HUES64 (cell line): Measurements from ENCODE around the gene CABS1.

Experiments
- H3K27ac ChIP-seq: 2 replicates; pipeline ENCODE4 v1.7.0; 2013; ENCODE audit warnings: low read depth, low read length, inconsistent platforms
- H3K27me3 ChIP-seq: 2 replicates; pipeline ENCODE4 v1.6.1; 2013; ENCODE audit warnings: mild to moderate bottlenecking, low read length; ENCODE audit not compliant: insufficient read depth
- H3K36me3 ChIP-seq: 2 replicates; pipeline ENCODE4 v1.6.1; 2013; ENCODE audit warnings: mild to moderate bottlenecking, low read length; ENCODE audit not compliant: insufficient read depth
- H3K4me1 ChIP-seq: 2 replicates; pipeline ENCODE4 v1.6.1; 2013; ENCODE audit warnings: mild to moderate bottlenecking, low read length, moderate library complexity; ENCODE audit not compliant: insufficient read depth
- H3K4me3 ChIP-seq: 2 replicates; pipeline ENCODE4 v1.5.1; 2013; ENCODE audit warnings: mild to moderate bottlenecking, low read length, moderate library complexity
- H3K9ac ChIP-seq: 2 replicates; pipeline ENCODE4 v1.6.1; 2013; ENCODE audit warnings: mild to moderate bottlenecking, low read depth, low read length
- H3K9me3 ChIP-seq: 2 replicates; pipeline ENCODE4 v1.6.1; 2013; ENCODE audit warnings: low read depth, low read length; ENCODE audit not compliant: insufficient read depth
- WGBS: fragments of 150-250, 120-280 bp; methylation state at CpG from one replicate; pipeline ENCODE4 v1.1.7; 2013; ENCODE audit warnings: missing lambda C conversion rate; 5-methylcytosine and 5-hydroxymethylcytosine counted together

The CABS1 gene

GRCh38 chr4:70326052-70326451 is 8.7 kb upstream of the CABS1 start:
- WGBS, result 98% methylated on average over 2 of the region's 2 CpGs
- Histone ChIP-seq H3K36me3 (no peaks in the 10 kb centered on the region), H3K27me3 (no peaks in the 10 kb centered on the region), H3K27ac (no peak overlapping the region), H3K4me3 (no peak overlapping the region), H3K9me3 (0 out of 2 replicates have a peak, but pooled peaks cover 4% of the 10 kb centered on the region), H3K9ac (no peak overlapping the region), H3K4me1 (no peaks in the 10 kb centered on the region)

GRCh38 chr4:70336043-70336442 is 1.3 kb downstream of the CABS1 start:
- H3K4me3 ChIP-seq, result no peak overlapping the region
- no peak overlapping the region for H3K9ac ChIP-seq
- H3K27ac ChIP-seq, result no peak overlapping the region
- H3K4me1 ChIP-seq, result no peaks in the 10 kb centered on the region
- H3K36me3 ChIP-seq, result no peaks in the 10 kb centered on the region
- 94% methylated on average over 5 of the region's 5 CpGs for WGBS
- no peaks in the 10 kb centered on the region for H3K27me3 ChIP-seq
- H3K9me3 ChIP-seq, result no peaks in the 10 kb centered on the region

GRCh38 chr4:70337886-70338420 is 3.2 kb downstream of the CABS1 start:
- H3K9me3 ChIP-seq, result no peaks in the 10 kb centered on the region
- no peak overlapping the region for H3K27ac ChIP-seq
- no peak overlapping the region for H3K4me3 ChIP-seq
- H3K4me1 ChIP-seq, result no peaks in the 10 kb centered on the region
- no peaks in the 10 kb centered on the region for H3K36me3 ChIP-seq
- WGBS, result 95% methylated on average over 1 of the region's 1 CpG
- H3K9ac ChIP-seq, result no peak overlapping the region
- no peaks in the 10 kb centered on the region for H3K27me3 ChIP-seq

- WGBS, result 91% methylated on average over 1 of the region's 1 CpG
- no peak overlapping the region for H3K4me3 ChIP-seq
- no peak overlapping the region for H3K27ac ChIP-seq
- no peaks in the 10 kb centered on the region for H3K9me3 ChIP-seq
- no peaks in the 10 kb centered on the region for H3K4me1 ChIP-seq
- no peak overlapping the region for H3K9ac ChIP-seq
- no peaks in the 10 kb centered on the region for H3K36me3 ChIP-seq
- no peaks in the 10 kb centered on the region for H3K27me3 ChIP-seq
These were observed 21.4 kb downstream of the CABS1 start for GRCh38 chr4:70356185-70356584.

- Histone ChIP-seq H3K9ac (no peak overlapping the region), H3K36me3 (no peaks in the 10 kb centered on the region), H3K27me3 (no peaks in the 10 kb centered on the region), H3K4me3 (no peak overlapping the region), H3K9me3 (no peaks in the 10 kb centered on the region), H3K27ac (no peak overlapping the region), H3K4me1 (no peaks in the 10 kb centered on the region)
- 100% methylated on average over 2 of the region's 3 CpGs for WGBS
These were observed 24.4 kb downstream of the CABS1 start for GRCh38 chr4:70359115-70359661.

- H3K9me3 ChIP-seq, result no peaks in the 10 kb centered on the region
- WGBS, result 90% methylated on average over 3 of the region's 3 CpGs
- H3K27ac ChIP-seq, result no peak within 1 kb of the TSS
- H3K9ac ChIP-seq, result no peak within 1 kb of the TSS
- no peaks in the 10 kb centered on the region for H3K27me3 ChIP-seq
- no peak within 1 kb of the TSS for H3K4me3 ChIP-seq
- H3K4me1 ChIP-seq, result no peaks in the 10 kb centered on the region
- H3K36me3 ChIP-seq, result no peaks in the 10 kb centered on the region
These were observed 25.7 kb downstream of the CABS1 start, which contains the start of gene SMR3A for GRCh38 chr4:70360460-70360859. TSS of gene SMR3A (plus strand) at chr4:70360760. CDS start at chr4:70362116, 1,356 bp downstream.

GRCh38 chr4:70364002-70364401 is 29.2 kb downstream of the CABS1 start:
- H3K4me3 ChIP-seq, result no peak overlapping the region
- H3K36me3 ChIP-seq, result no peaks in the 10 kb centered on the region
- WGBS, result 95% methylated on average over 5 of the region's 5 CpGs
- H3K27ac ChIP-seq, result no peak overlapping the region
- no peaks in the 10 kb centered on the region for H3K4me1 ChIP-seq
- no peaks in the 10 kb centered on the region for H3K9me3 ChIP-seq
- no peaks in the 10 kb centered on the region for H3K27me3 ChIP-seq
- no peak overlapping the region for H3K9ac ChIP-seq

- H3K4me1 ChIP-seq, result no peaks in the 10 kb centered on the region
- H3K36me3 ChIP-seq, result no peaks in the 10 kb centered on the region
- no peak overlapping the region for H3K9ac ChIP-seq
- no peak overlapping the region for H3K27ac ChIP-seq
- no peaks in the 10 kb centered on the region for H3K27me3 ChIP-seq
- no peaks in the 10 kb centered on the region for H3K9me3 ChIP-seq
- WGBS, result 90% methylated on average over 2 of the region's 2 CpGs
- no peak overlapping the region for H3K4me3 ChIP-seq
These were observed 30.7 kb downstream of the CABS1 start for GRCh38 chr4:70365479-70365878.

GRCh38 chr4:70367813-70368212 is 33.0 kb downstream of the CABS1 start:
- H3K36me3 ChIP-seq, result no peaks in the 10 kb centered on the region
- no peaks in the 10 kb centered on the region for H3K4me1 ChIP-seq
- H3K4me3 ChIP-seq, result no peak overlapping the region
- H3K9ac ChIP-seq, result no peak overlapping the region
- no peaks in the 10 kb centered on the region for H3K9me3 ChIP-seq
- no peaks in the 10 kb centered on the region for H3K27me3 ChIP-seq
- 92% methylated on average over 1 of the region's 1 CpG for WGBS
- H3K27ac ChIP-seq, result no peak overlapping the region

- H3K4me3 ChIP-seq, result no peak overlapping the region
- no peak overlapping the region for H3K27ac ChIP-seq
- WGBS, result 97% methylated on average over 3 of the region's 4 CpGs
- H3K27me3 ChIP-seq, result no peaks in the 10 kb centered on the region
- H3K9ac ChIP-seq, result no peak overlapping the region
- no peaks in the 10 kb centered on the region for H3K9me3 ChIP-seq
- no peaks in the 10 kb centered on the region for H3K36me3 ChIP-seq
- H3K4me1 ChIP-seq, result no peaks in the 10 kb centered on the region
These were observed 37.2 kb downstream of the CABS1 start for GRCh38 chr4:70371987-70372386.

GRCh38 chr4:70372760-70373159 is 38.0 kb downstream of the CABS1 start:
- Histone ChIP-seq H3K9me3 (no peaks in the 10 kb centered on the region), H3K9ac (no peak overlapping the region), H3K36me3 (no peaks in the 10 kb centered on the region), H3K27me3 (no peaks in the 10 kb centered on the region), H3K27ac (no peak overlapping the region), H3K4me3 (no peak overlapping the region), H3K4me1 (no peaks in the 10 kb centered on the region)
- WGBS, result 87% methylated on average over 3 of the region's 3 CpGs

- H3K36me3 ChIP-seq, result no peaks in the 10 kb centered on the region
- H3K4me1 ChIP-seq, result no peaks in the 10 kb centered on the region
- no peak overlapping the region for H3K4me3 ChIP-seq
- no peaks in the 10 kb centered on the region for H3K9me3 ChIP-seq
- WGBS, result 81% methylated on average over 3 of the region's 3 CpGs
- no peak overlapping the region for H3K27ac ChIP-seq
- H3K27me3 ChIP-seq, result no peaks in the 10 kb centered on the region
- H3K9ac ChIP-seq, result no peak overlapping the region
These were observed 45.8 kb downstream of the CABS1 start for GRCh38 chr4:70380578-70380977.
